Measurements from ENCODE around the gene PCSK4. TPM values are rescaled to one million over a fixed set of nuclear protein-coding genes. Genes with fewer than 3 reads are reported as not detected.

The PCSK4 gene
- total RNA-seq, 1 experiment from 2014 or later = 3.4 TPM

DNA sequence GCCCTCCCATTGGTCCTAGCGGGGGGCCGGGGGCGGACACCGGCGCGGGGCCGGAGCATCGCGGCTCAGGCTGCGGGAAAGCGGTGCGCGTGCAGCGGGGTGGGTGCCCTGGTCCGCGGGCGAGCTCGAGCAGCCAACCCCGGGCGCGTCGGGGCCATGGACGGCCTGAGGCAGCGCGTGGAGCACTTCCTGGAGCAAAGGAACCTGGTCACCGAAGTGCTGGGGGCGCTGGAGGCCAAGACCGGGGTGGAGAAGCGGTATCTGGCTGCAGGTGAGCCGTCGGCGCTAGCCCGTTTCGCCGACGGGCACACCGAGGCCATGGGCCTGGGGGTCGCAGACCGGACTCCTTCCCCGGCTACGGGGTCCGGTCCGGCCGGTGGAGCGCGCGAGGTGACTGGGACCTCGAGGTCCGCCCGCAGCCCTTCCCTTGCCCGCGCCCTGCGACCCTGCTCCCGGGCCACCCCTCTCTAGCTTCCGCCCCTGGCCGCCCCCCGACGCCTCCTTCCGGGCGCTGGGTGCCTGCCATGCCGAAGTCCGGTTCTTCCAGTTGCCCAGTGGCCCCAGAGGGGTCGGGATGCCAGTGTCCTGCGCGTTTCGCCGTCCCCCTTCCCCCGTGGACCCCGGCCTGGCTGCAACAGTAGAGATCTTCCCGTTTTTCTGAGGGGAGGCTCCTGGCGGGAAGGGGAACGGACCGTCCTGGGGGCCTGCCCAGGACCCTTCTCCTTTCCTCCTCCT lies 1.1 kb upstream of the PCSK4 start, which contains the start of gene REEP6:
REEP6 (plus strand) TSS at position 68 of the 735 bp plus-strand sequence; CDS start at position 157, 89 bp downstream.
- Mint-ChIP-seq H3K4me3 (ENCODE audit: unreplicated experiment) (peak within 1 kb of the TSS; percentile 79), H3K4me1 (ENCODE audit: insufficient read depth, unreplicated experiment) (peaks cover 7% of the 10 kb centered on the region), H3K27me3 (ENCODE audit: insufficient read depth, unreplicated experiment) (no peaks in the 10 kb centered on the region), H3K36me3 (ENCODE audit: insufficient read depth, unreplicated experiment) (no peaks in the 10 kb centered on the region), H3K27ac (ENCODE audit: low read depth, unreplicated experiment) (no peak within 1 kb of the TSS), H3K9me3 (ENCODE audit: unreplicated experiment) (no peaks in the 10 kb centered on the region)
- intact Hi-C loops (cut with micrococcal nuclease) = no loop called here
- DNase-seq (ENCODE audit: unreplicated experiment) = no peak
- BruUV-seq (replicated peaks) = no TSS peak
- TF ChIP-seq, protein P1, sequence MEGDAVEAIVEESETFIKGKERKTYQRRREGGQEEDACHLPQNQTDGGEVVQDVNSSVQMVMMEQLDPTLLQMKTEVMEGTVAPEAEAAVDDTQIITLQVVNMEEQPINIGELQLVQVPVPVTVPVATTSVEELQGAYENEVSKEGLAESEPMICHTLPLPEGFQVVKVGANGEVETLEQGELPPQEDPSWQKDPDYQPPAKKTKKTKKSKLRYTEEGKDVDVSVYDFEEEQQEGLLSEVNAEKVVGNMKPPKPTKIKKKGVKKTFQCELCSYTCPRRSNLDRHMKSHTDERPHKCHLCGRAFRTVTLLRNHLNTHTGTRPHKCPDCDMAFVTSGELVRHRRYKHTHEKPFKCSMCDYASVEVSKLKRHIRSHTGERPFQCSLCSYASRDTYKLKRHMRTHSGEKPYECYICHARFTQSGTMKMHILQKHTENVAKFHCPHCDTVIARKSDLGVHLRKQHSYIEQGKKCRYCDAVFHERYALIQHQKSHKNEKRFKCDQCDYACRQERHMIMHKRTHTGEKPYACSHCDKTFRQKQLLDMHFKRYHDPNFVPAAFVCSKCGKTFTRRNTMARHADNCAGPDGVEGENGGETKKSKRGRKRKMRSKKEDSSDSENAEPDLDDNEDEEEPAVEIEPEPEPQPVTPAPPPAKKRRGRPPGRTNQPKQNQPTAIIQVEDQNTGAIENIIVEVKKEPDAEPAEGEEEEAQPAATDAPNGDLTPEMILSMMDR (IDR thresholded peaks at IDR 0.05; ENCODE audit: unreplicated experiment) = no peak
- ChIA-PET POLR2A (interaction anchor here (0.6 to 2.2 kb wide), 10 partner anchors 12 to 1292 kb away, joined by 3 to 6 read pairs (median 3); partner anchors contain the start of gene C19orf25), CTCF (interaction anchor here (0.6 kb wide), 1 partner anchor 238 kb away, joined by 3 read pairs; no protein-coding TSS in a partner anchor)

- H3K27ac Mint-ChIP-seq (ENCODE audit: low read depth, unreplicated experiment) = no peak overlapping the region
- CTCF ChIA-PET = no interaction called here
- TF ChIP-seq, protein P1 (IDR thresholded peaks at IDR 0.05; ENCODE audit: unreplicated experiment) = no peak
Measured at GRCh38 chr19:1489463-1490310, 463 bp downstream of the PCSK4 start.

GRCh38 chr19:1488282-1488601 lies 1.9 kb downstream of the PCSK4 start:
- BruUV-seq (replicated peaks) = no TSS peak
- intact Hi-C loops (cut with micrococcal nuclease) = no loop called here
- ChIA-PET POLR2A (no interaction called here), CTCF (interaction anchor here (0.7 kb wide), 1 partner anchor 13 kb away, joined by 3 read pairs; no protein-coding TSS in a partner anchor)
- Mint-ChIP-seq H3K4me3 (ENCODE audit: unreplicated experiment) (no peak overlapping the region), H3K4me1 (ENCODE audit: insufficient read depth, unreplicated experiment) (peaks cover 7% of the 10 kb centered on the region), H3K27me3 (ENCODE audit: insufficient read depth, unreplicated experiment) (no peaks in the 10 kb centered on the region), H3K27ac (ENCODE audit: low read depth, unreplicated experiment) (no peak overlapping the region), H3K9me3 (ENCODE audit: unreplicated experiment) (no peaks in the 10 kb centered on the region), H3K36me3 (ENCODE audit: insufficient read depth, unreplicated experiment) (no peaks in the 10 kb centered on the region)
- TF ChIP-seq, protein P1 (IDR thresholded peaks at IDR 0.05; ENCODE audit: unreplicated experiment) = no peak
- DNase-seq (ENCODE audit: unreplicated experiment) = no peak

More at GRCh38 chr19:1489463-1490310, 463 bp downstream of the PCSK4 start:
- Mint-ChIP-seq H3K9me3 (ENCODE audit: unreplicated experiment) (no peaks in the 10 kb centered on the region), H3K36me3 (ENCODE audit: insufficient read depth, unreplicated experiment) (no peaks in the 10 kb centered on the region), H3K4me3 (ENCODE audit: unreplicated experiment) (peak overlapping the region; percentile 79), H3K4me1 (ENCODE audit: insufficient read depth, unreplicated experiment) (peaks cover 7% of the 10 kb centered on the region), H3K27me3 (ENCODE audit: insufficient read depth, unreplicated experiment) (no peaks in the 10 kb centered on the region)
- DNase-seq (ENCODE audit: unreplicated experiment) = no peak
- BruUV-seq (replicated peaks) = no TSS peak
- POLR2A ChIA-PET = no interaction called here
- intact Hi-C loops (cut with micrococcal nuclease) = no loop called here

- BruUV-seq (replicated peaks) = no TSS peak
- DNase-seq (ENCODE audit: unreplicated experiment) = no peak
- Mint-ChIP-seq H3K9me3 (ENCODE audit: unreplicated experiment) (no peaks in the 10 kb centered on the region), H3K27me3 (ENCODE audit: insufficient read depth, unreplicated experiment) (no peaks in the 10 kb centered on the region), H3K36me3 (ENCODE audit: insufficient read depth, unreplicated experiment) (no peaks in the 10 kb centered on the region), H3K4me1 (ENCODE audit: insufficient read depth, unreplicated experiment) (peaks cover 7% of the 10 kb centered on the region), H3K27ac (ENCODE audit: low read depth, unreplicated experiment) (no peak overlapping the region), H3K4me3 (ENCODE audit: unreplicated experiment) (no peak overlapping the region)
- POLR2A ChIA-PET = no interaction called here
- intact Hi-C loops (cut with micrococcal nuclease) = no loop called here
- CTCF ChIA-PET = no interaction called here
- TF ChIP-seq, protein P1 (IDR thresholded peaks at IDR 0.05; ENCODE audit: unreplicated experiment) = no peak
Measured at GRCh38 chr19:1487576-1488281, 2.4 kb downstream of the PCSK4 start.

Measured in MCF 10A (cell line).